OCI-LY7 (cell line): ENCODE data around the gene SGSM1.

Experiments
- EZH2phosphoT487 ChIP-seq: fragments of 200-600 bp; sonication (generic); IDR thresholded peaks from 2 replicates; pipeline ENCODE4 v1.6.1; 2018; ENCODE audit warnings: low read depth, borderline replicate concordance, mild to moderate bottlenecking, mixed run types, antibody characterized with exemption, low read length, moderate library complexity, mixed read lengths
- TF ChIP-seq, protein P1 (sequence below): fragments of 200-600 bp; sonication (generic); conservative IDR thresholded peaks from 2 replicates; pipeline ENCODE4 v1.5.1; 2014; ENCODE audit warnings: mild to moderate bottlenecking, antibody characterized with exemption, low read length, moderate library complexity, mixed read lengths

DNA sequence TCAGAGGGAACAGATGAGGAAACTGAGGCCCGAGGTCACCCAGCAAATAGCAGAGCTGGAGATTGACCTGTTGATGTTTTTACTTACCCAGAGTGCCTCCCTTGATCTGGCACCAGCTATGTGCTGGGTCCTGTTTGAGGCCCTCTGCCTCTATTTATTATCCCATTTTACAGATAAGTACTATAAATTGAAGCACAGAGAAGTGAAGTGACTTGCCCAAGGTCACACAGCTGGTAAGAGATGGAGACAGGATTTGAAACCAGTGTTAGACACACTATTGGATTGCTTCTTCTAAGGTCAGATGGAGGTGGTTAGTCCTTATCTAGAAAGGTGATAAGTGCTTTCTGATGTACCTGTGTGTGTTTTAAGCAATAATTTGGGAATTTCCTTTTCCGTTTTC is 13.5 kb downstream of the SGSM1 start:
- TF ChIP-seq, protein P1, sequence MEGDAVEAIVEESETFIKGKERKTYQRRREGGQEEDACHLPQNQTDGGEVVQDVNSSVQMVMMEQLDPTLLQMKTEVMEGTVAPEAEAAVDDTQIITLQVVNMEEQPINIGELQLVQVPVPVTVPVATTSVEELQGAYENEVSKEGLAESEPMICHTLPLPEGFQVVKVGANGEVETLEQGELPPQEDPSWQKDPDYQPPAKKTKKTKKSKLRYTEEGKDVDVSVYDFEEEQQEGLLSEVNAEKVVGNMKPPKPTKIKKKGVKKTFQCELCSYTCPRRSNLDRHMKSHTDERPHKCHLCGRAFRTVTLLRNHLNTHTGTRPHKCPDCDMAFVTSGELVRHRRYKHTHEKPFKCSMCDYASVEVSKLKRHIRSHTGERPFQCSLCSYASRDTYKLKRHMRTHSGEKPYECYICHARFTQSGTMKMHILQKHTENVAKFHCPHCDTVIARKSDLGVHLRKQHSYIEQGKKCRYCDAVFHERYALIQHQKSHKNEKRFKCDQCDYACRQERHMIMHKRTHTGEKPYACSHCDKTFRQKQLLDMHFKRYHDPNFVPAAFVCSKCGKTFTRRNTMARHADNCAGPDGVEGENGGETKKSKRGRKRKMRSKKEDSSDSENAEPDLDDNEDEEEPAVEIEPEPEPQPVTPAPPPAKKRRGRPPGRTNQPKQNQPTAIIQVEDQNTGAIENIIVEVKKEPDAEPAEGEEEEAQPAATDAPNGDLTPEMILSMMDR, result no peak
- no peak for TF ChIP-seq EZH2phosphoT487
